CD1c-positive myeloid dendritic cell (primary cell): ENCODE data around the gene MYPN.
A peak's percentile ranks its signal among the peaks of the same experiment; 100 is the strongest.
"Not testable (repeated sequence)": the region's sequence is repeated elsewhere in the genome, so short reads cannot be mapped to it uniquely, and the experiment has no call there.

Experiments used
- DNase-seq: peaks from one replicate; pipeline ENCODE4 v3.0.0-alpha.2; 2016; ENCODE audit errors: extremely low spot score

The MYPN gene

DNA sequence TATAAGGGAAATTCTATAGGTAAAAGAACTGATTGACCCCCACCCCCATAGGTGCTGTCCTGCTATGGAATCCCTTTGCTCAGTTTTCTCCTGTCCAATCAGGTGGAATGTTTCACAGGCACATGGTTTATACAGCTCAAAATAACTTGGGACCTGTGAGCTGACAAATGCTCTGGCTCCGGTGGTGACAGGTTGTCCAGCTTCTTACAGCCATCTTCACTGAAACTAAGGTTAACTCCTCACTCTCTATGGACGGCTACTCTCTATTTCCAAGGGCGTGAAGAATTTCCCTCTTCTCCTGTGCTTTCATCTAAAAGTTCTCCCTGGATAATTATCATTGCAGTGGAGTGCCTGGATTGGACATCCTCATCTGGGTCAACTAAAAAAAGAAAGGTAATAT lies at the start of gene MYPN:
TSS of gene MYPN (plus strand) at position 158 of the 400 bp plus-strand sequence. CDS start 11,951 bp downstream, outside the sequence.
- no peak for DNase-seq

DNA sequence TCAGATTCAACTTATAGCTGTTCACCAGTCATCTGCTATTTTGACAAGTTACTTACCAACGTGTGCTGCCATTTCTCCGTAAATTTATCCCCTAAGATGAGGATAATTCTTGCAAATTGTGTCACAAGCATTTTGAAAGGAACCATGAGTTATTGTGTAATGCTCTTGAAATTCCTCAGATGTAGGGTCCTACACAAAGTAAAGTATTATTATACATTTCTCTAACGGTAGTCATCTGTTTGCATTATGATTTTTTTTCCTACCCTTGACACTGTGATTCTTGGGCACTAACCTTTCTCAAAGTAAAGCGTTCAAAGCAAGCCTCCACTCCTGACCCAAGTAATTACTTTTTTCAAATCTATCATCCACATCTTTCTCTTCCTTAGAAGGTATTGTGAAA lies 42.3 kb upstream of the MYPN start:
- no peak for DNase-seq

- DNase-seq: no peak
Measured at GRCh38 chr10:68067508-68067907, 41.8 kb upstream of the MYPN start.

GRCh38 chr10:68073631-68074030 lies 35.7 kb upstream of the MYPN start:
- no peak for DNase-seq

DNA sequence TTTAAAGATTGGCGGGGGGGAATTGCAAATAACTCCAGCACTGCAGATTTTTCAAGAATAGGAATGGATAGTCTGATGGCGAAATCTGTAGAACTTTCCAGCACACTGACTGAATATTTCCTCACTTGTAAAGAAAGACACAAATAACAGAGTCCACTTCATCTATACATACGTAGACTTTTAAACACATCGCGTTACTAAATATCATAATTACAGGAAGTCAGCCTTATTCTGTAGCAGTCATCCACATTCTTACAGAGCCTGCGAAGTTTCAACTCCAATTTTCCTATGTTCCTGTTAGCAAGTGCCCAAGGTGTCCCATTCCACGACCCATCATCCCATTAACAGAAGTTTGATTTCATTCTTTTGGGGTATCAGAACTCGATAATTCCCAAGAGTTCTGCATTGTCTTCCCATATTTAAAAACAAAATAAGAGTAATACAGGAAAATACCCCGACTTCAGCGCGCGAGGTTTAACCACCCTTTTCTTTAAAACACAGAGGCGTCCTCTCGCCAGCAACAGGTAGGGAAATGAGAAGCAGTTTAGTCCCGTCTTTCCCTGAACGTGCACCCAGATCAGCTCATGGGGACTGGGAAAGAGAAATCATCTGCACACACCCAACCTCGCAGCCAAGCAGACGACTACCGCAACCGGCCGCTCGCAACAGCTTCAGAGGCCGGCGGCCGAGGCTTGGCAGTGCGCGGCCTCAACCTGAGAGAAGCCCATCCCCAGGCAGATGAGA lies 35.1 kb upstream of the MYPN start:
- DNase-seq: peak; percentile 51

- DNase-seq: peak; percentile 95
Measured at GRCh38 chr10:68074775-68075549, 34.3 kb upstream of the MYPN start, which contains the start of gene HERC4. HERC4 (minus strand) TSS chr10:68075283; CDS start chr10:68073108, 2,175 bp downstream.

- no peak for DNase-seq
Measured at GRCh38 chr10:68075550-68076004, 33.7 kb upstream of the MYPN start.

GRCh38 chr10:68076081-68076480 lies 33.2 kb upstream of the MYPN start:
- not testable (repeated sequence) for DNase-seq

DNA sequence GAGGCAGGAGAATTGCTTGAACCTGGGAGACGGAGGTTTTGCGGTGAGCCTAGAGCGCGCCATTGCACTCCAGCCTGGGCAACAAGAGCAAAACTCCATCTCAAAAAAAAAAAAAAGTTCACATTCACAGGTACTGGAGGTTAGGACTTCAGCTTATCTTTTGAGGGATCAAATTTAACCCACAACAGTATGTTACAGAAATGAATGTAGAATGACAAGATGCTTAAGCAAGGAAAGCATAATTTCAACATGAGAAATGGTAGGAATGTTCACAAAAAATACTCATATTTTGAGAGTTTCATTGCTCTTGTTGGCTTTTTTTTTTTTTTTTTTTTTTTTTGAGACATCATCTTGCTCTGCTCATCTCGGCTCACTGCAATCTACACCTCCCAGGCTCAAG lies 32.3 kb upstream of the MYPN start:
- DNase-seq: no peak

DNA sequence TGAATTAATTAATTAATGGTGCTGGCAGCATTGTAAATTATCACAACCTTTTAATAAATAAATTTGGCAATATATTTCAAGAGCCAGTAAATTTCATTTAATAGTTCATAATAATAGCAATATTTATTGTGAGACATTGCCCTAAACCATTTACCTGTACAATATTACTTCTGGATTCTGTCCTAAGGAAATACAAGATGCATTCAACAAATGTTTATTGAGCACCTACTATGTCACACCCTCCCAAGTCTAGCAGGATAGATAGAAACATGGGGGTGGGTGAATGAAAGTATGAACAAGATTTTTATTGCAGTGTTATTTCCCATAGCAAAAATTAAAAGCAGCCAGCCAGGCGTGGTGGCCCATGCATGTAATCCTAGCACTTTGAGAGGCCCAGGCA lies 29.9 kb upstream of the MYPN start:
- DNase-seq: no peak

- no peak for DNase-seq
Measured at GRCh38 chr10:68080853-68081431, 28.3 kb upstream of the MYPN start.

GRCh38 chr10:68081916-68082315 lies 27.4 kb upstream of the MYPN start:
- no peak for DNase-seq

DNA sequence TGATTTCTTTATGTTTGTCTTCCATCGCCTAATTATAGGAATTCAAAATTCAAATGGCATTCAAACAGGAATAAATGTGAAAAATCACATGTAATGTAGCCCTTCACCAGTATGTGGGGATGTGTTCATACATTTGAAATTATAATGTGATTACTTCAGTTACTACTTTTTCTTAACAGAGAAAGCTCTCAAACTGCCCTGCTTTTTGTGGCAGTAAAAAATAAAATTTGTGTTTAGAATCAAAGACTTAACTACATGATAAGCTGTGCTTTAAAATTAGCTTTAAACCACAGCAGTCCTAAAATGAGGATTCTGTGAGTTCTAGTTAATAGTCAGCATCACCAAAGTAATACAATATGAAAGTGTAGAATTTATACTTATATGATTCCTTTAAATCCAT lies 26.4 kb upstream of the MYPN start:
- DNase-seq: no peak

- DNase-seq: no peak
Measured at GRCh38 chr10:68083953-68084352, 25.3 kb upstream of the MYPN start.

GRCh38 chr10:68084469-68084868 lies 24.8 kb upstream of the MYPN start:
- DNase-seq: no peak

DNA sequence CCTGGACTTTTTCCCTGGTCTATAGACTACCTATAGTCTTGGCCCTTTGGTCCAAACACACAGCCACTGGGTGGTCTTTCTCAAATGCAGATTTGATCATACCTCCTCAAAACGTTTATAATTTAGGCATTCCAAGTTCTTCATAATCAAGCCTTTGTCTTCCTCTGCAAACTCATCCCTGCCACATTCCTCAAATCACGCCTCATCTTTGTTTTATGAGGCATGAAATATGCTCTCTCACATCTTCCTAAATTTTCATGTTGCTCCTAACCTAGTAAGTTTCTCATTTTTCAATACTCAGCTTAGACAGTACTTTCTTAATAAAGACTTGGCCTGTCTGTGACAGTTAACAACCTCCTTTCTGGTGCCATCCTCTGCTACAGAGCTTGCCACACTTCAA lies 23.3 kb upstream of the MYPN start:
- no peak for DNase-seq

DNA sequence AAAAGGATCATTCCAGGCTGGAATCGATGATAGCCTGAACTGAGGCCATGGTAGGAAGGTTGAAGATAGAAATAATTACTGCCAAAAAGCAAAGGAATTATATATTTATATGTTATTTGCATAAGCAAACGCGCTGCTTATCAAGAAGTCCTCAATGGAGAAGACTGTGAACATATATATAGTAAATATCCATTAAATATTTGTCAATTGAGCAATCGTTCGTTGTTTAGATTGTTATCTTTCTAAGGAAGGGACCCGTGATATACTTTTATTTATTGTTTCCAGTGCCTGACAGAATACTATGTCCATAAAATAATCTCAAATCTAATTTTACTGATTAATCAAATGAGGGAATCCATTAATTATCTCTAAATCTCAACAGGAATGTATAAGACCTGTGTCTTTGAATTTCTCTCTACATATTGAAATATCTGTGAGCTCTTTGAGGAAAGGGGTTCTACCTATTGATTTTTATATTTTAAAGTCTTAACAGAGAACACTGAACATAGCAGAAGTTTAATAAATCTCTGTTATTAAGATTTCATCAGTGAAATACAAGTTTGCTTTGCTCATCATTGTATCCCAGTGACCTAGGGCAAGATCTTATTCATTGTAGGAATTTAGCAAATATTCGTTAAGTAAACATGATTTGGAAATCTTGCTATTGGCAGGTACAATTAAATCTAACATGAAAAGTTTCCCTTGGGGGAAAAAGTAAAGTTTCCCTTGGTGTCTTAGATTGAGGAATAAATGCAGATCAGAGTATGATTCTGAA lies 22.2 kb upstream of the MYPN start:
- no peak for DNase-seq

DNA sequence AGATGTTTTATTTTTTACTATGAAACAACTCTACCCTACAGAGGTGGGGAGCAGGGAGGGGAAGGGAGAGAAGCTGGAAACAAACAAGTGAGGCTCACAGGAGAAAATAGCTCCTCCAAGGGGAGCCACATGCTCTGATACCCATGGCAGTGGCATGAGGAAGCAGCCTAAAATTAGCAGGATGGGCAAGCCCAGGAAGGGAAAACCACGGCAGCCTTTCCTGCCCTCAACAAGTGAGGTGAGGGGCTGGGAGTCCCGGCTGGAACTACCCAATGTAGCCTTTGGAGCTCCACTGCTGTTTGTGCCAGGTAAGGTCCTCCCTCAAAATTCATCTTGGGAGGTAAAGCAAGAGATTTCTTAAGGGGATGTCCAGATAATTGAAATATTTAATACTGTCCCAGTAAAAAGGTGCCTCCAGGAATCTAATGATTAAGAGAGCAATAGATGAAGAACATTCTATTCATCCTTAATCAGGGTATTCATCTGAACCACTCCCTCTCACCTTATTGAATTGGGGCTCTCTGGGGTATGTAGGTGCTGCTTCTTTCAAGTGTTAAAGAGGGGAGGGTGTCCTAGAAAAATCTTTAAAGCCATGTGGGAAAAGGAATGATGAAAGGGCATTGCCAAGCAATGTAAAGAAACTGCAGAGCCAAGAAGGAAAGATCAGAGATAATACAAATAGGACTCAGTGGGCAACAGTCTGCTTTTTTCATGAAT lies 21.4 kb upstream of the MYPN start:
- DNase-seq: no peak

GRCh38 chr10:68088740-68089139 lies 20.5 kb upstream of the MYPN start:
- no peak for DNase-seq

DNA sequence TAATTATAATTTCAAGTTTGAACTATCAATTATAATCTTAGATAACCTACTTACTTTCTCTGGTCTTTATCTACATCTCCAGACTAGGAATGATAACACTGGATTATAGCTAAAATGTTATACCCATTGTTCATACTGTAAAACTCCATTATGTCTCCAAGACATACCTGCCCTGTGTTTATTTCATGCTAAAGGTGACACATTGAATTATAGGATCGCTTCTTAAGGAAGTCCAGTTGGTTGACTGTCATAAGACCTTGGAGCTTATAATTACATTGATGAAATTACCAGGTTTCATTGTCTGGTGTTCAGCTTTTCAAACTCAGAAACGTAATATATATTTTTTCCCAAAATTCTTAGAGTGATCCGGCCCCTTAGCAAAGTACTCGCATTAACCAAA lies 18.7 kb upstream of the MYPN start:
- DNase-seq: no peak

DNA sequence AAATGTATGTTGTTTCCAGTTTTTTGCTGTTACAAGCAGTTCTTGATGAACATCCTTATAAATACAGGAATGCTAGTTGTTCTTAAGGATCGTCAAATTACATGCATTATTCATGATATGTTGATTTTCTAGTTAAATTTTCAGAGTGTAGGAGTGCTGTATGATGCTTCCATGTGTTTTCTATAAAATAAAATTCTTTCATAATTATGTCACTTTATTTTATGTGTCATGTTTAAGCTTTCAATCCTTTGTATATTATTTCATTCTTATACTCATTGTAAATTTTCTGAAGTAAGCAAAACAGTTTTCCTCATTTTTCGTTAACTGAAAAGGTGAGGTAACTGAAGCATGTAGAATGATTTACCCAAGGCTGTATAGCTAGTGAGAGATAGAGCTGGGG lies 16.8 kb upstream of the MYPN start:
- no peak for DNase-seq
